Stomach (tissue), 9 donors: ENCODE results near the gene KCNK15. TPM values are rescaled to one million over a fixed set of nuclear protein-coding genes. Genes with fewer than 3 reads are reported as not detected.

Experiments used
- DNase-seq, 2 donors: peaks; one replicate each; pipeline versions ENCODE4 v3.0.0 to v3.0.0-alpha.2; 2013 to 2019
- H3K27ac ChIP-seq, 5 donors: fragments of 200-600 bp in 4 of 5; sonication (generic) in 4 of 5; one replicate each; pipeline ENCODE4 v1.5.1; 2013 to 2019; ENCODE audit warnings: mild to moderate bottlenecking in 1 of 5, moderate library complexity in 1 of 5
- H3K27me3 ChIP-seq, 3 donors: fragments of 200-600 bp; sonication (generic); one replicate each; pipeline ENCODE4 v1.5.1; 2017 to 2019; ENCODE audit warnings: mixed run types in 1 of 3
- H3K36me3 ChIP-seq, 4 donors: fragments of 200-600 bp; sonication (generic); 1 replicate in 3 of 4; 2 replicates in 1 of 4; pipeline ENCODE4 v1.5.1; 2016 to 2019
- H3K4me1 ChIP-seq, 4 donors: fragments of 200-600 bp; sonication (generic); one replicate each; pipeline ENCODE4 v1.5.1; 2016 to 2019
- H3K4me3 ChIP-seq, 4 donors: fragments of 200-600 bp; sonication (generic) in 3 of 4; one replicate each; pipeline ENCODE4 v1.5.1; 2016 to 2019; ENCODE audit warnings: mild to moderate bottlenecking in 1 of 4
- H3K9me3 ChIP-seq, 4 donors: fragments of 200-600 bp; sonication (generic); one replicate each; pipeline ENCODE4 v1.5.1; 2016 to 2019
- EP300 ChIP-seq: sonication (generic); formaldehyde crosslinking; IDR thresholded peaks from one replicate; pipeline ENCODE4 v1.6.1; 2017; ENCODE audit warnings: antibody characterized with exemption
- POLR2A ChIP-seq, 4 donors: fragments of 450-650 bp; IDR thresholded peaks; one replicate each; pipeline ENCODE4 v1.6.1; 2016; ENCODE audit warnings: antibody characterized with exemption in 4 of 4, control low read depth in 2 of 4, mild to moderate bottlenecking in 1 of 4, moderate library complexity in 1 of 4
- POLR2AphosphoS5 ChIP-seq, 3 donors: sonication (generic); formaldehyde crosslinking; IDR thresholded peaks; one replicate each; pipeline ENCODE4 v1.6.1; 2016; ENCODE audit warnings: antibody characterized with exemption in 3 of 3
- WGBS, 5 donors: extraction: QIAGEN DNeasy Blood & Tissue Kit in 3 of 5; methylation state at CpG; one replicate each; pipeline versions ENCODE4 v1.1.5 to v1.1.7; 2013 to 2018; 5-methylcytosine and 5-hydroxymethylcytosine counted together
- intact Hi-C: fragments of 100-400 bp; cut with DNase I; formaldehyde crosslinking; loops from one replicate; pipeline ENCODE4 v1.15.1; 2023; ENCODE audit warnings: low total_unique reads
- polyA plus RNA-seq, 3 donors: library from polyadenylated mRNA; stranded (reverse); fragments of 200-250 nt; gene quantifications; one replicate each; pipeline ENCODE4 v1.2.3, GENCODE V29; 2013
- total RNA-seq, 5 donors: library from RNA; depleted of rRNA; stranded (reverse); fragments of >200 nt; gene quantifications; one replicate each; pipeline versions ENCODE4 v1.1.0 to v1.2.3, GENCODE V29; 2014 to 2016
- TF ChIP-seq, protein P1 (sequence below), 7 experiments: fragments of 450-650 bp in 4 of 7; fragments of 200-600 bp in 3 of 7; sonication (generic) in 3 of 7; IDR thresholded peaks; one replicate each; pipeline ENCODE4 v1.5.1; 2016 to 2019; ENCODE audit warnings: antibody characterized with exemption in 7 of 7, control low read depth in 2 of 7, mild to moderate bottlenecking in 1 of 7
- donor health status: healthy with polysubstance abuse.
- donor health status: Bipolar disorder and iron deficiency.
- donor health status: healthy.

The KCNK15 gene
- total and polyA plus RNA-seq, 8 donors = 0.46 to 7.7 (median 2.0) TPM; not detected in 2

DNA sequence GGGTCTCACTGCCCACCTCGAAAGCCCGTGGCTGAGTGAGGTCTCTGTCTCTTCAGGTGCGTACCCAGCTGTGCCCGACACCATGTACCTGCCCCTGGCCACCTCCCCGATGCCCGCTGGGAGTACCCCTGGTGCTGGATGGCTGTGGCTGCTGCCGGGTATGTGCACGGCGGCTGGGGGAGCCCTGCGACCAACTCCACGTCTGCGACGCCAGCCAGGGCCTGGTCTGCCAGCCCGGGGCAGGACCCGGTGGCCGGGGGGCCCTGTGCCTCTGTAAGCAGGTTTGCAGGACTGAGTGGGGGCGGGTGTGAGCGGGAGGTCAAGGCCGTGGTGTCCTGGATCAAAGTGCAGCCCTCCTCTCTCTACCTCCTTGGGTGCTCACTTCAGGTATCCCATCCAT, 25.8 kb upstream of the KCNK15 start:
- no peak overlapping the region for H3K4me3 ChIP-seq
- H3K27ac ChIP-seq = peak overlapping the region in 2 of 5 donors; percentile 15 to 40
- intact Hi-C loops = no loop called here
- H3K9me3 ChIP-seq = no peaks in the 10 kb centered on the region
- peaks cover 0 to 6% (median 0%) of the 10 kb centered on the region in 3 donors for H3K27me3 ChIP-seq
- peaks cover 10 to 36% (median 32%) of the 10 kb centered on the region in 4 donors for H3K4me1 ChIP-seq
- 89 to 95% (median 91%) methylated on average over 9 to 19 of the region's 19 CpGs for WGBS, 5 donors
- DNase-seq = no peak
- TF ChIP-seq, protein P1, sequence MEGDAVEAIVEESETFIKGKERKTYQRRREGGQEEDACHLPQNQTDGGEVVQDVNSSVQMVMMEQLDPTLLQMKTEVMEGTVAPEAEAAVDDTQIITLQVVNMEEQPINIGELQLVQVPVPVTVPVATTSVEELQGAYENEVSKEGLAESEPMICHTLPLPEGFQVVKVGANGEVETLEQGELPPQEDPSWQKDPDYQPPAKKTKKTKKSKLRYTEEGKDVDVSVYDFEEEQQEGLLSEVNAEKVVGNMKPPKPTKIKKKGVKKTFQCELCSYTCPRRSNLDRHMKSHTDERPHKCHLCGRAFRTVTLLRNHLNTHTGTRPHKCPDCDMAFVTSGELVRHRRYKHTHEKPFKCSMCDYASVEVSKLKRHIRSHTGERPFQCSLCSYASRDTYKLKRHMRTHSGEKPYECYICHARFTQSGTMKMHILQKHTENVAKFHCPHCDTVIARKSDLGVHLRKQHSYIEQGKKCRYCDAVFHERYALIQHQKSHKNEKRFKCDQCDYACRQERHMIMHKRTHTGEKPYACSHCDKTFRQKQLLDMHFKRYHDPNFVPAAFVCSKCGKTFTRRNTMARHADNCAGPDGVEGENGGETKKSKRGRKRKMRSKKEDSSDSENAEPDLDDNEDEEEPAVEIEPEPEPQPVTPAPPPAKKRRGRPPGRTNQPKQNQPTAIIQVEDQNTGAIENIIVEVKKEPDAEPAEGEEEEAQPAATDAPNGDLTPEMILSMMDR (IDR thresholded peaks at IDR 0.05) = no peak
- TF ChIP-seq POLR2AphosphoS5 (IDR thresholded peaks at IDR 0.05) (no peak), EP300 (no peak), POLR2A (IDR thresholded peaks at IDR 0.05) (no peak)
- H3K36me3 ChIP-seq = no peaks in the 10 kb centered on the region

DNA sequence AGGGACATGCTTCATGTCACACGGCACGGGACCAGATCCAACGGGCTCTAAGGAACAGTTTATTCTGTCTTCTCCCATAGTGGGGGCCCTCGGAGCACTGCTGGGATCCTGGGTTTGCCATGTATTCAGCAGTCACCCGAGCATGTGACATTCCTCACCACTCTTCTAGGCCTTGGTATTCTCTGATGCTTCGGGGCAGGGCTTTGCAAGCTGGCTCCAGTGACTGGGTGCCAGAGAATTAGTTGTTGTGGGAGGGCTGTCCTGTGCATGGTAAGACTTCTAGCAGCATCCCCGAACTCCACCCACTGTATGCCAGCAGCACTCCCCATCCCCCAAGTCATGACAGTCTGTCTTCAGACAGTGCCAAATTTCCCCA, 25.1 kb upstream of the KCNK15 start:
- 61 to 81% (median 72%) methylated on average over 6 to 7 of the region's 7 CpGs for WGBS, 5 donors
- no peak for DNase-seq
- Histone ChIP-seq H3K27me3 (peaks cover 0 to 6% (median 0%) of the 10 kb centered on the region in 3 donors), H3K36me3 (no peaks in the 10 kb centered on the region), H3K9me3 (no peaks in the 10 kb centered on the region), H3K27ac (peak overlapping the region in 3 of 5 donors; percentile 15 to 44 (median 40)), H3K4me3 (no peak overlapping the region), H3K4me1 (peaks cover 3 to 28% (median 24%) of the 10 kb centered on the region in 4 donors)
- TF ChIP-seq POLR2AphosphoS5 (IDR thresholded peaks at IDR 0.05) = no peak
- TF ChIP-seq, protein P1 (IDR thresholded peaks at IDR 0.05) = no peak
- TF ChIP-seq POLR2A (IDR thresholded peaks at IDR 0.05) = no peak
- TF ChIP-seq EP300 = no peak
- intact Hi-C loops = no loop called here

DNA sequence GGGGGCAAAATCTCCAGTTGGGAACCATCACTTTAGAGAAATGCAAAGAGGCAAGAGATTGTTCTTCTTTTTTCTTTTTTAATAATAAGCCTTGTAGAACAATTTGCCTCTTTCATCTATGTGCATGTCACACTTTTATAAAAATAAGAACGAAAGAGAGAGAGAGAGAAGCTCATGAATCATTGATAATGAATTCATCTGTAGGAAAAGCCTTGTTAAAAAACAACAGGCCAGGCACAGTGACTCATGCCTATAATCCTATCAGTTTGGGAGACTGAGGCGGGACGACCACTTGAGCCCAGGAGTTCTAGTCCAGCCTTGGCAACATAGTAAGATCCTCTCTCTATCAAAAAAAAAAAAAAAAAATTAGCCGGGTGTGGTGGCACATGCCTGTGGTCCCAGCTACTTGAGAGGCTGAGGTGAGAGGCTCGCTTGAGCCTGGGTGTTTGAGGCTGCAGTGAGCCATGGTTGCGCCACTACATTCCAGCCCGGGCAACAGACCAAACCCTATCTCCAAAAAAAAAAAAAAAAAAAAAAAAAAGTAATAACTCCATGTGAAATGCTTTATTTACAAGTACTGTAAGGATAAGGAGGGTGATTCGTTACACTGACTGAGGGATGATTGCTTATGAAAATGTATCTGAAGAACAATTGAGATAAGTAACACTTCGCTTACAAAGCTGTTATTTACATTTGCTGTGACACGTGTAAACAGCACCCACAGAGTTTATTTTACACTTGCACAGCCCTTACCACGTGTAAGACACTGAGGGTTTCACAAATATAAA, 24.5 kb upstream of the KCNK15 start:
- peak in 1 of 2 donors; percentile 66 for DNase-seq
- H3K27ac ChIP-seq = peak overlapping the region in 4 of 5 donors; percentile 8 to 44 (median 28)
- no peaks in the 10 kb centered on the region for H3K36me3 ChIP-seq
- intact Hi-C loops = no loop called here
- 25 to 38% (median 35%) methylated on average over 11 of the region's 11 CpGs for WGBS, 5 donors
- no peak overlapping the region for H3K4me3 ChIP-seq
- H3K27me3 ChIP-seq = peaks cover 0 to 6% (median 0%) of the 10 kb centered on the region in 3 donors
- TF ChIP-seq POLR2AphosphoS5 (IDR thresholded peaks at IDR 0.05) (no peak), EP300 (no peak), POLR2A (IDR thresholded peaks at IDR 0.05) (no peak)
- TF ChIP-seq, protein P1 (IDR thresholded peaks at IDR 0.05) = no peak
- no peaks in the 10 kb centered on the region for H3K9me3 ChIP-seq
- H3K4me1 ChIP-seq = peaks cover 0 to 22% (median 18%) of the 10 kb centered on the region in 4 donors

DNA sequence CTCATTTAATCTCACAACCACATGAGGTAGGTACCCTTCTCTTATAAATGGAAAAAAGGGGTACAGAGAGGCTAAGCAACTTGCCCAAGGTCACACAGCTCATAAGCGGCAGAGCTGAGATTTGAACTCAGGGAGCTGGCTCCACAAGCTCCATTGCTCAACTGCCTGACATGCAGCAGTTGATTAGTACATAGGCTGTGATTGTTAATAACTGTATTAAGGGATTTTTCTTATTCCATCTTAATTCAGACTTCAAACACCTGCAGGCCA, 23.9 kb upstream of the KCNK15 start:
- H3K27ac ChIP-seq = peak overlapping the region in 1 of 5 donors; percentile 8
- H3K4me3 ChIP-seq = no peak overlapping the region
- peaks cover 0 to 17% (median 14%) of the 10 kb centered on the region in 4 donors for H3K4me1 ChIP-seq
- no peaks in the 10 kb centered on the region for H3K9me3 ChIP-seq
- WGBS, 5 donors = 61 to 87% (median 75%) methylated on average over 1 of the region's 1 CpG
- no peak for DNase-seq
- H3K27me3 ChIP-seq = peaks cover 0 to 6% (median 0%) of the 10 kb centered on the region in 3 donors
- TF ChIP-seq POLR2AphosphoS5 (IDR thresholded peaks at IDR 0.05) (no peak), POLR2A (IDR thresholded peaks at IDR 0.05) (no peak), EP300 (no peak)
- TF ChIP-seq, protein P1 (IDR thresholded peaks at IDR 0.05) = no peak
- intact Hi-C loops = no loop called here
- no peaks in the 10 kb centered on the region for H3K36me3 ChIP-seq
